Pancreas (tissue), 10 donors: Measurements from ENCODE around the gene MPPED1. TPM values are rescaled to one million over a fixed set of nuclear protein-coding genes. Genes with fewer than 3 reads are reported as not detected.

Source experiments
- ATAC-seq, 4 donors: fragments of 200-7000 bp; cut with Tn5 transposase; one replicate each; pipeline versions ENCODE4 v1.8.0 to v1.9.1; 2020; ENCODE audit warnings: mild to moderate bottlenecking in 4 of 4, moderate library complexity in 4 of 4
- DNase-seq, 6 donors: peaks; one replicate each; pipeline ENCODE4 v3.0.0-alpha.2; 2020
- FAIRE-seq: peaks from 2 replicates; lab custom pipeline; 2012; peaks lifted over from hg19 to GRCh38; lab: Jason Lieb, UNC
- H3K27ac ChIP-seq, 4 donors: fragments of 200-600 bp; sonication (generic); 1 replicate in 3 of 4; 2 replicates in 1 of 4; pipeline versions ENCODE4 v1.5.0 to v1.8.0; 2020
- H3K27me3 ChIP-seq, 4 donors: fragments of 200-600 bp; one replicate each; pipeline ENCODE4 v1.8.0; 2021
- H3K36me3 ChIP-seq, 3 donors: fragments of 200-600 bp; sonication (generic) in 1 of 3; one replicate each; pipeline versions ENCODE4 v1.5.0 to v1.8.0; 2020 to 2021
- H3K4me1 ChIP-seq, 3 donors: fragments of 200-600 bp; one replicate each; pipeline ENCODE4 v1.8.0; 2021
- H3K4me3 ChIP-seq, 4 donors: fragments of 200-600 bp; sonication (generic) in 2 of 4; one replicate each; pipeline versions ENCODE4 v1.5.0 to v1.8.0; 2020 to 2021
- H3K9me3 ChIP-seq, 4 donors: fragments of 200-600 bp; one replicate each; pipeline ENCODE4 v1.8.0; 2021
- WGBS, 2 donors: extraction: QIAGEN DNeasy Blood & Tissue Kit; methylation state at CpG; one replicate each; pipeline ENCODE4 v1.1.7; 2013; 5-methylcytosine and 5-hydroxymethylcytosine counted together
- intact Hi-C, 3 donors: fragments of 100-400 bp; cut with DNase I; formaldehyde crosslinking; loops; one replicate each; pipeline versions ENCODE4 v1.11.1 to v1.14.2; 2022
- polyA plus RNA-seq, 2 donors: library from polyadenylated mRNA; stranded (reverse); fragments of 200-250 nt; gene quantifications; one replicate each; pipeline ENCODE4 v1.2.3, GENCODE V29; 2013
- total RNA-seq, 6 donors: library from RNA; stranded (reverse); fragmentation: NEBNext Ultra II Directional in 4 of 6; extraction: Animal tissue kit (Norgen Biotek cat#: 25700) in 4 of 6; gene quantifications; one replicate each; pipeline versions ENCODE4 v1.2.1 to v1.2.4, GENCODE V29; 2021 to 2023
- TF ChIP-seq, protein P1 (sequence below), 4 donors: fragments of 200-600 bp; sonication (generic) in 3 of 4; IDR thresholded peaks; one replicate each; pipeline versions ENCODE4 v1.5.0 to v1.8.0; 2021; ENCODE audit warnings: antibody characterized with exemption in 4 of 4
- donor health status: healthy with polysubstance abuse.
- donor health status: DM: no; HTN: no; CAD: no; lungs with moderate emphysema.
- donor health status: DM: no; HTN: no; CAD: no.
- donor health status: control.
- donor health status: control.
- donor health status: Bipolar disorder and iron deficiency.
- donor health status: DM: yes; HTN: yes; CAD: no.
- donor health status: DM: no; HTN: no; CAD: no.
- donor health status: DM: no; HTN: no; CAD: no.
- donor health status: DM: yes; HTN: yes; CAD: no.

MPPED1 gene
- total and polyA plus RNA-seq, 8 donors: 0.05 TPM; not detected in 7

DNA sequence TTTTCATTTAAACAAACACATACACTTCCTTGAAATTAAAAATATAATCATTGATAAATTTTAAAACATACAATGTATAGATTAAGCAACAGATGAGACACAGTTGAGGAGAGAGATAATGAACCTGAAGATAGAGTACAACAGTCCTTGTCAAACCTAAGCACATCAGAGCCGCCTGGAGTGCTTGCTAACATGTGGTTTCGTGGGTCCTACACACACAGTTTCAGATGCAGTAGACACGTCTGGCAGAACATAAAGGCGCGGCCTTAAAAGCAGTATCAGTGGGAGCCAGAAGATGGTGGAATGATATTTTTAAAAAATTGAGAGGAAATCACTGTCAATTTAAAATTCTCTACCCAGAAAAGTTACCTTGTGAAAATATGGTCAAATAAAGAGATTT is 134.4 kb downstream of the MPPED1 start:
- FAIRE-seq: no peak
- 88 to 92% methylated on average over 5 of the region's 5 CpGs for WGBS, 2 donors
- intact Hi-C loops: no loop called here

DNA sequence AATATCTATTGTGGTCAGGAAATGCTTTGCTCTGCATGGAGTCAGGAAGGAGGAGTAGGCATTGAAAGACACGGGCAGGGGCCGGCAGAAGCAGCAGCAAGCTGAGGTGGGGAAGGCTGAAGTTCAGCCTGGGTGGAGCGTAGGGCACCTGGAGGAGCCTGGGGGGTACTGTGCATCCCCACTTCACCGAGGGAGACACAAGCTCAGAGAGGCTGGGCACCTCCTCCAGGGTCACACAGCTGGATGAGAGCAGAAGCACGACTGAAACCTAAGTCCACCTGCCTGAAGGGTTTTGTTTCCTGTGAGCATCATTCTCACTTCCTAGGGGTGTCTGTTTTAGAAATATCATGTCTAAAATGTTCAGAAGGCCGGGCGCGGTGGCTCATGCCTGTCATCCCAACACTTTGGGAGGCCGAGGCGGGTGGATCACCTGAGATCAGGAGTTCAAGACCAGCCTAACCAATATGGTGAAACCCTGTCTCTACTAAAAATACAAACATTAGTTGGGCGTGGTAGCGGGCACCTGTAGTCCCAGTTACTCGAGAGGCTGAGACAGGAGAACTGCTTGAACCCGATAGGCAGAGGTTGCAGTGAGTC is 138.3 kb downstream of the MPPED1 start:
- no peak for ATAC-seq
- Histone ChIP-seq H3K4me1 (no peaks in the 10 kb centered on the region), H3K27ac (no peak overlapping the region), H3K4me3 (no peak overlapping the region), H3K9me3 (no peaks in the 10 kb centered on the region), H3K36me3 (no peaks in the 10 kb centered on the region), H3K27me3 (no peaks in the 10 kb centered on the region)
- TF ChIP-seq, protein P1, sequence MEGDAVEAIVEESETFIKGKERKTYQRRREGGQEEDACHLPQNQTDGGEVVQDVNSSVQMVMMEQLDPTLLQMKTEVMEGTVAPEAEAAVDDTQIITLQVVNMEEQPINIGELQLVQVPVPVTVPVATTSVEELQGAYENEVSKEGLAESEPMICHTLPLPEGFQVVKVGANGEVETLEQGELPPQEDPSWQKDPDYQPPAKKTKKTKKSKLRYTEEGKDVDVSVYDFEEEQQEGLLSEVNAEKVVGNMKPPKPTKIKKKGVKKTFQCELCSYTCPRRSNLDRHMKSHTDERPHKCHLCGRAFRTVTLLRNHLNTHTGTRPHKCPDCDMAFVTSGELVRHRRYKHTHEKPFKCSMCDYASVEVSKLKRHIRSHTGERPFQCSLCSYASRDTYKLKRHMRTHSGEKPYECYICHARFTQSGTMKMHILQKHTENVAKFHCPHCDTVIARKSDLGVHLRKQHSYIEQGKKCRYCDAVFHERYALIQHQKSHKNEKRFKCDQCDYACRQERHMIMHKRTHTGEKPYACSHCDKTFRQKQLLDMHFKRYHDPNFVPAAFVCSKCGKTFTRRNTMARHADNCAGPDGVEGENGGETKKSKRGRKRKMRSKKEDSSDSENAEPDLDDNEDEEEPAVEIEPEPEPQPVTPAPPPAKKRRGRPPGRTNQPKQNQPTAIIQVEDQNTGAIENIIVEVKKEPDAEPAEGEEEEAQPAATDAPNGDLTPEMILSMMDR (IDR thresholded peaks at IDR 0.05): no peak
- 81 to 85% methylated on average over 14 of the region's 14 CpGs for WGBS, 2 donors
- DNase-seq: no peak
- FAIRE-seq: no peak
- intact Hi-C loops: no loop called here

More for the DNA sequence above, 134.4 kb downstream of the MPPED1 start:
- Histone ChIP-seq H3K4me1 (no peaks in the 10 kb centered on the region), H3K27ac (no peak overlapping the region), H3K36me3 (no peaks in the 10 kb centered on the region), H3K27me3 (no peaks in the 10 kb centered on the region), H3K4me3 (no peak overlapping the region), H3K9me3 (no peaks in the 10 kb centered on the region)
- DNase-seq (no peak), ATAC-seq (no peak)
- TF ChIP-seq, protein P1 (IDR thresholded peaks at IDR 0.05): no peak

DNA sequence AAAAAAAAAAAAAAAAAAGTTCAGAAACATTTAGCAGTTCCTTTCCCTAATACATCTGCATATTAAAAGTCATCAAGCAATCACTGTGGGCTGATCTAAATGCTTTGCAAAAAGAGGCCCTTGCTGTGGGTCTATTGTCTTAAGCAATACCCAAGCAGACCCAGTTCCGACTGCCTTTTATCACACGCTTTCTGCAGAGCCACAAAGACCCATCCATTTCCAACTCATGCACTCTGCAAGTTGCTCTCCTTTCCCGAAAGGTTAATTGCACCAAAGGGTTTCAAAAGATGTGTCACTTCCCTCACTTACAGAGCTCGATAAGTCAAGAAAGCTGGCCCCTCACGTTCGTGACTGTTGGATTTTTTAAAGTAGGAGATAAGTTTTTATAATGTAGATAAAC is 138.9 kb downstream of the MPPED1 start:
- 85 to 90% methylated on average over 6 of the region's 6 CpGs for WGBS, 2 donors
- Histone ChIP-seq H3K9me3 (no peaks in the 10 kb centered on the region), H3K27ac (no peak overlapping the region), H3K4me3 (no peak overlapping the region), H3K4me1 (no peaks in the 10 kb centered on the region), H3K36me3 (no peaks in the 10 kb centered on the region), H3K27me3 (no peaks in the 10 kb centered on the region)
- TF ChIP-seq, protein P1 (IDR thresholded peaks at IDR 0.05): no peak
- ATAC-seq (no peak), DNase-seq (no peak), FAIRE-seq (no peak)
- intact Hi-C loops: no loop called here

DNA sequence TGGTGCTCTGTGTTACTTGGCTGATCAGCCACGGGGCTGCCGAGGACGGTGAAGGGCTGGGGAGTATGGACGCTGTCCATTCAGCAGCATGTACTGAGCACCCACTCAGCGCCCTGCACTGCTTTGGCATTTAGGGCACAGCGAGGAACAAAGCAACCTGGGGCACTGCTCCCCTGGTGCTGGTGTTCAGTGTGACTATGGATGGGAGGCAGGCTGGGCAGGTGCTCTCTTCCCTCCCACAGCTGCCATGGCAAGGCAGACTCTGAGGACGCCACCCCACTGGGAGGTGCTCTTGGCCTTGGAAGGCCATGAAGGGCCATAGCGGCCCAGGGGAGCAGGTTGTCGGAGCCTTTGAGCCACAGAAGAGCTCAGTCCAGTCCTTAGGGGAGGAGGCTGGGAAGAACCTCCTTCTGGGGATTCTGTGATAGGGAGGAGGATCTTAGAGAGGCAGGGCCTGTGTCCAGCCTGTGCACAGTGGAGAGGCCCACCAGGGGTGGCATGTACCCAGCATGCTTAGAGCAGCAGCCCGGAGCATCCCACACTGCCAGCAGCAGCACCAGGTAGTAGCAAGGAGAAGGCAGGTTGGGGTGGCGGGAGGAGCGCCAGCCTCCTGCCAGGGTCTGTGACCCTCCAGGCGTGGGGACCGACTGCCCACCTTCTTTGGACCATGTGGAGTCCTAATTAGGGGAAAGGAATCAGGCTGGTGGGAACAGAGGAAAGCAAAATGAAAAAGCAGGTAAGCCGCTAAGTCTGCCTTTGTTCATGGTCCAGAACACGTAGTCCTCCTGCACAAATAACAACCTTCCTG is 141.8 kb downstream of the MPPED1 start:
- 92 to 96% methylated on average over 16 of the region's 16 CpGs for WGBS, 2 donors
- Histone ChIP-seq H3K27me3 (no peaks in the 10 kb centered on the region), H3K36me3 (no peaks in the 10 kb centered on the region), H3K4me3 (no peak overlapping the region), H3K4me1 (no peaks in the 10 kb centered on the region), H3K9me3 (no peaks in the 10 kb centered on the region), H3K27ac (no peak overlapping the region)
- TF ChIP-seq, protein P1 (IDR thresholded peaks at IDR 0.05): no peak
- DNase-seq (no peak), FAIRE-seq (no peak), ATAC-seq (no peak)
- intact Hi-C loops: no loop called here

DNA sequence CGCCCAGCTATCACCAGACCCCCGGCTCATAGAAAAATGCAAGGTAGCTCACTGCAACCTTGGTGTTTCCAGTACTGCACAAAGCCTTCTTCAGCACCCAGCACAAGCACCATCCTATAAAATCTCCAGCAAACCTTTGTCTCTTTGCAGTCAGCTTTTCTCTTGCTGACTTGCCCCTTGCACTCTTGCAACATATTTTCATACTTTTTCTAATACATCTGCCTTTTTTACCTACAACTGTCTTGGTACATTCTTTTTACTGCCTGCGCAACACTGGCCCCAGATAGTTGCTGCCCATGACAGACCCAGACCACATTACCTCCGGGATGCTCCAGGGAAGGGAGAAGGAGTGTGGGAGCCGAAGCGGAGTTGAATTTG is 142.4 kb downstream of the MPPED1 start:
- no peaks in the 10 kb centered on the region for H3K36me3 ChIP-seq
- ATAC-seq (no peak), DNase-seq (no peak), FAIRE-seq (no peak)
- H3K27ac ChIP-seq: no peak overlapping the region
- no peak overlapping the region for H3K4me3 ChIP-seq
- intact Hi-C loops: no loop called here
- 92 to 94% methylated on average over 6 of the region's 6 CpGs for WGBS, 2 donors
- H3K27me3 ChIP-seq: no peaks in the 10 kb centered on the region
- H3K4me1 ChIP-seq: no peaks in the 10 kb centered on the region
- no peaks in the 10 kb centered on the region for H3K9me3 ChIP-seq
- TF ChIP-seq, protein P1 (IDR thresholded peaks at IDR 0.05): no peak
